Smooth muscle cell (in vitro differentiated cells): Measurements from ENCODE around the gene MAGI2. TPM values are rescaled to one million over a fixed set of nuclear protein-coding genes. Genes with fewer than 3 reads are reported as not detected.
A peak's percentile ranks its signal among the peaks of the same experiment; 100 is the strongest.

Source experiments
- DNase-seq: peaks from one replicate; lab custom pipeline; 2025; ENCODE audit not compliant: unreplicated experiment; lab: John Stamatoyannopoulos, UW
- H2AFZ ChIP-seq: fragments of 200-600 bp; sonication (generic); 2 replicates; pipeline ENCODE4 v1.6.0; 2016; ENCODE audit warnings: antibody characterized with exemption, low read depth, mild to moderate bottlenecking
- H3F3A ChIP-seq: fragments of 200-600 bp; sonication (generic); 2 replicates; pipeline ENCODE4 v1.6.0; 2017; ENCODE audit warnings: antibody characterized with exemption, low read depth
- H3K27ac ChIP-seq: fragments of 200-600 bp; sonication (generic); 2 replicates; pipeline ENCODE4 v1.5.1; 2016; ENCODE audit warnings: low read depth, mild to moderate bottlenecking
- H3K27me3 ChIP-seq: fragments of 200-600 bp; sonication (generic); 2 replicates; pipeline ENCODE4 v1.6.1; 2016; ENCODE audit warnings: low read depth, mild to moderate bottlenecking
- H3K36me3 ChIP-seq: fragments of 200-600 bp; sonication (generic); 2 replicates; pipeline ENCODE4 v1.5.1; 2016; ENCODE audit warnings: low read depth
- H3K4me1 ChIP-seq: fragments of 200-600 bp; sonication (generic); 2 replicates; pipeline ENCODE4 v1.5.1; 2016; ENCODE audit warnings: low read depth
- H3K4me2 ChIP-seq: fragments of 200-600 bp; sonication (generic); 2 replicates; pipeline ENCODE4 v1.6.0; 2016; ENCODE audit warnings: mild to moderate bottlenecking
- H3K4me3 ChIP-seq: fragments of 200-600 bp; sonication (generic); 2 replicates; pipeline ENCODE4 v1.5.1; 2016; ENCODE audit warnings: mild to moderate bottlenecking
- H3K79me2 ChIP-seq: fragments of 200-600 bp; sonication (generic); 2 replicates; pipeline ENCODE4 v1.6.0; 2016; ENCODE audit warnings: low read depth, mild to moderate bottlenecking
- H3K9ac ChIP-seq: fragments of 200-600 bp; sonication (generic); 2 replicates; pipeline ENCODE4 v1.6.0; 2016; ENCODE audit warnings: low read depth
- H3K9me3 ChIP-seq: fragments of 200-600 bp; sonication (generic); replicated peaks from 2 replicates; pipeline ENCODE4 v1.5.1; 2016; ENCODE audit warnings: low read depth
- H4K20me1 ChIP-seq: fragments of 200-600 bp; sonication (generic); 2 replicates; pipeline ENCODE4 v1.6.0; 2016; ENCODE audit warnings: low read depth
- WGBS: methylation state at CpG from one replicate; pipeline ENCODE4 v1.1.7; 2016; ENCODE audit warnings: low lambda C conversion rate; 5-methylcytosine and 5-hydroxymethylcytosine counted together
- polyA plus RNA-seq: library from polyadenylated mRNA; unstranded; fragments of >200 nt; fragmentation: Nextera tagmentation; extraction: Ambion mirVana; gene quantifications from 2 replicates; pipeline ENCODE4 v1.2.1, GENCODE V29; 2016
- total RNA-seq: library from RNA; depleted of rRNA; stranded (reverse); fragments of >200 nt; gene quantifications from 2 replicates; pipeline ENCODE4 v1.2.3, GENCODE V29; 2014
- TF ChIP-seq, protein P1 (sequence below): fragments of 200-600 bp; sonication (generic); IDR thresholded peaks from 2 replicates; pipeline ENCODE4 v1.5.1; 2017; ENCODE audit warnings: borderline replicate concordance, mild to moderate bottlenecking, antibody characterized with exemption; ENCODE audit not compliant: insufficient read depth, poor library complexity, severe bottlenecking

The MAGI2 gene
- total and polyA plus RNA-seq, 2 experiments from 2014 or later: 3.4 to 10.7 TPM

DNA sequence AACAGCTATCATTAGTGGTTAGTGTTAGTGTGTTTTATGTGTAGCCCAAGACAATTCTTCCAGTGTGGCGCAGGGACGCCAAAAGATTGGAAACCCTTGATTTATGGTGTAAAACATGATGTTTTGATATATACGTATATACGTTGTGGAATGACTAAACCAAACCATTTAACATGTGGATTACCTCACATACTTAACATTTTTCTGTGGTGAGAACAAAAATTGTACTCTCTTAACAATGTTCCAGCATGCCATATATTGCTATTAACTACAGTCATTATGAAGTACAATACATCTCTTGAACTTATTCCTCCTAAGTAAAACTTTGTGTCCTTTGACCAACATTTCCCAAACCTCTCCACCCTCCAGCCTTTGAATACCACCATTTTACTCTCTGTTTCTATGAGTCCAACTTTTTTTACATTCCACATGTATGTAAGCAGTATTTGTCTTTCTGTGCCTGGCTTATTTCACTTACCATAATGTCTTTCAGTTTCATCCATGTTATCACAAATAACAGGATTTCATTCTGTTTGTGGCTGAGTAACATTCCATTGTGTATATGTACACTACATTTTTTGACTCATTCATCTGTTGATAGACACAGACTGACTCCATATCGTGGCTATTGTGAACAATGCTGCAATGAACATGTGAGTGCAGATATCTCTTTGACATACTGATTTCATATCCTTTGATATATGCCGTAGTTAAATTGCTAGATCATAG lies 42.2 kb upstream of the MAGI2 start:
- TF ChIP-seq, protein P1, sequence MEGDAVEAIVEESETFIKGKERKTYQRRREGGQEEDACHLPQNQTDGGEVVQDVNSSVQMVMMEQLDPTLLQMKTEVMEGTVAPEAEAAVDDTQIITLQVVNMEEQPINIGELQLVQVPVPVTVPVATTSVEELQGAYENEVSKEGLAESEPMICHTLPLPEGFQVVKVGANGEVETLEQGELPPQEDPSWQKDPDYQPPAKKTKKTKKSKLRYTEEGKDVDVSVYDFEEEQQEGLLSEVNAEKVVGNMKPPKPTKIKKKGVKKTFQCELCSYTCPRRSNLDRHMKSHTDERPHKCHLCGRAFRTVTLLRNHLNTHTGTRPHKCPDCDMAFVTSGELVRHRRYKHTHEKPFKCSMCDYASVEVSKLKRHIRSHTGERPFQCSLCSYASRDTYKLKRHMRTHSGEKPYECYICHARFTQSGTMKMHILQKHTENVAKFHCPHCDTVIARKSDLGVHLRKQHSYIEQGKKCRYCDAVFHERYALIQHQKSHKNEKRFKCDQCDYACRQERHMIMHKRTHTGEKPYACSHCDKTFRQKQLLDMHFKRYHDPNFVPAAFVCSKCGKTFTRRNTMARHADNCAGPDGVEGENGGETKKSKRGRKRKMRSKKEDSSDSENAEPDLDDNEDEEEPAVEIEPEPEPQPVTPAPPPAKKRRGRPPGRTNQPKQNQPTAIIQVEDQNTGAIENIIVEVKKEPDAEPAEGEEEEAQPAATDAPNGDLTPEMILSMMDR: no peak
- Histone ChIP-seq H3K4me1 (no peaks in the 10 kb centered on the region), H3K4me2 (peak overlapping the region; percentile 75), H3K9me3 (no peaks in the 10 kb centered on the region), H2AFZ (no peak overlapping the region), H3K79me2 (no peaks in the 10 kb centered on the region), H3K27me3 (no peaks in the 10 kb centered on the region), H3K27ac (peak overlapping the region; percentile 83), H4K20me1 (no peaks in the 10 kb centered on the region), H3K4me3 (no peak overlapping the region), H3K9ac (peak overlapping the region; percentile 22), H3K36me3 (no peaks in the 10 kb centered on the region), H3F3A (no peaks in the 10 kb centered on the region)
- WGBS: 22% methylated on average over 6 of the region's 6 CpGs
- DNase-seq: no peak

DNA sequence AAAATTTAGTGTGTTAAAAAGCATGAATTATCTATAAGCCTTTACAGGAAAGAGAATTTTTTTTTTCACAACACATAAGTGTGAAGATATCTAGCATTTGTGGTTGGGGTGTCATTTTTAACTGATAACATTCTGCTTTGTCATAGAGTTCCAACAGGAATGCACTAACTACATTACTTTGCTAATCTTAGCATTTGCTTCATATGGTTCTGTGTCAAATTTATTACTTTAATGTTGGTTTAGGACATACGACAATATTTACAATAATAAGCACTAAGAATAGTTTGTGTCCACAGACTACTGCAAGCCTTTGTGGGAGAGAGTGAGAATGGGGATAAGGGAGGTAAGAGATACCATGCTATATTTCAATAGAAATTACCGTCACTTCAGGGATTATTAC lies 40.6 kb upstream of the MAGI2 start:
- no peaks in the 10 kb centered on the region for H4K20me1 ChIP-seq
- H3K9ac ChIP-seq: no peak overlapping the region
- H3F3A ChIP-seq: no peaks in the 10 kb centered on the region
- H2AFZ ChIP-seq: no peak overlapping the region
- no peaks in the 10 kb centered on the region for H3K27me3 ChIP-seq
- TF ChIP-seq, protein P1: no peak
- no peaks in the 10 kb centered on the region for H3K4me1 ChIP-seq
- H3K4me3 ChIP-seq: no peak overlapping the region
- H3K36me3 ChIP-seq: no peaks in the 10 kb centered on the region
- H3K79me2 ChIP-seq: no peaks in the 10 kb centered on the region
- H3K4me2 ChIP-seq: peak overlapping the region; percentile 40
- H3K27ac ChIP-seq: no peak overlapping the region
- no peak for DNase-seq
- 46% methylated on average over 2 of the region's 2 CpGs for WGBS
- H3K9me3 ChIP-seq: no peaks in the 10 kb centered on the region

GRCh38 chr7:79489371-79489770 lies 35.9 kb upstream of the MAGI2 start:
- no peak for DNase-seq
- no peak overlapping the region for H3K4me2 ChIP-seq
- H3K27me3 ChIP-seq: no peaks in the 10 kb centered on the region
- H3K27ac ChIP-seq: no peak overlapping the region
- H3K9me3 ChIP-seq: no peaks in the 10 kb centered on the region
- H3K9ac ChIP-seq: no peak overlapping the region
- H3K4me1 ChIP-seq: no peaks in the 10 kb centered on the region
- H2AFZ ChIP-seq: no peak overlapping the region
- no peaks in the 10 kb centered on the region for H3K79me2 ChIP-seq
- TF ChIP-seq, protein P1: no peak
- H4K20me1 ChIP-seq: no peaks in the 10 kb centered on the region
- H3K4me3 ChIP-seq: no peak overlapping the region
- H3F3A ChIP-seq: no peaks in the 10 kb centered on the region
- no peaks in the 10 kb centered on the region for H3K36me3 ChIP-seq

GRCh38 chr7:79478386-79478785 lies 24.9 kb upstream of the MAGI2 start:
- H3K4me1 ChIP-seq: no peaks in the 10 kb centered on the region
- H3K36me3 ChIP-seq: no peaks in the 10 kb centered on the region
- H3K79me2 ChIP-seq: no peaks in the 10 kb centered on the region
- no peak for DNase-seq
- no peaks in the 10 kb centered on the region for H4K20me1 ChIP-seq
- TF ChIP-seq, protein P1: no peak
- H3K27me3 ChIP-seq: no peaks in the 10 kb centered on the region
- no peaks in the 10 kb centered on the region for H3F3A ChIP-seq
- no peak overlapping the region for H3K27ac ChIP-seq
- H2AFZ ChIP-seq: no peak overlapping the region
- H3K4me3 ChIP-seq: no peak overlapping the region
- 97% methylated on average over 3 of the region's 3 CpGs for WGBS
- H3K9me3 ChIP-seq: no peaks in the 10 kb centered on the region
- no peak overlapping the region for H3K9ac ChIP-seq
- H3K4me2 ChIP-seq: no peak overlapping the region
